CD4-positive, CD25-positive, alpha-beta regulatory T cell (primary cell): ENCODE measurements around the gene MAP2K4. TPM values are rescaled to one million over a fixed set of nuclear protein-coding genes. Genes with fewer than 3 reads are reported as not detected.
"Not testable (repeated sequence)": the region's sequence is repeated elsewhere in the genome, so short reads cannot be mapped to it uniquely, and the experiment has no call there.

ENCODE experiments used
- ATAC-seq, 2 donors: fragments of 150-1000 bp; cut with Tn5 transposase; one replicate each; pipeline ENCODE4 v1.10.0; 2021; ENCODE audit warnings: low read depth in 2 of 2, moderate number of reproducible peaks in 2 of 2, moderate library complexity in 1 of 2
- DNase-seq, 3 donors: peaks; one replicate each; pipeline versions ENCODE4 v3.0.0 to v3.0.0-alpha.2; 2012 to 2022; ENCODE audit warnings: mixed read lengths in 1 of 3
- H3K27ac ChIP-seq: one replicate; pipeline ENCODE4 v1.7.0; 2013; ENCODE audit warnings: mild to moderate bottlenecking, low read length; ENCODE audit not compliant: insufficient read depth, poor library complexity, severe bottlenecking
- H3K27me3 ChIP-seq: one replicate; pipeline ENCODE4 v1.7.0; 2013; ENCODE audit warnings: low read length; ENCODE audit not compliant: control insufficient read depth, insufficient read depth
- H3K36me3 ChIP-seq: one replicate; pipeline ENCODE4 v1.7.0; 2013; ENCODE audit warnings: mild to moderate bottlenecking, low read length, moderate library complexity; ENCODE audit not compliant: control insufficient read depth, insufficient read depth
- H3K4me1 ChIP-seq: 2 replicates; pipeline ENCODE4 v1.7.0; 2013; ENCODE audit warnings: mild to moderate bottlenecking, low read length; ENCODE audit not compliant: insufficient read depth, control insufficient read depth, poor library complexity, severe bottlenecking
- H3K4me3 ChIP-seq: one replicate; pipeline ENCODE4 v1.7.0; 2013; ENCODE audit warnings: low read depth, mild to moderate bottlenecking, low read length, moderate library complexity
- H3K9me3 ChIP-seq, 2 experiments: 1 replicate in 1 of 2; 2 replicates in 1 of 2; pipeline ENCODE4 v1.7.0; 2013; ENCODE audit warnings: low read length in 2 of 2, mild to moderate bottlenecking in 1 of 2, moderate library complexity in 1 of 2; ENCODE audit not compliant: control insufficient read depth in 2 of 2
- H3K27ac Mint-ChIP-seq, 3 donors: one replicate each; pipeline ENCODE4 v1.8.0; 2020 to 2022; ENCODE audit warnings: mild to moderate bottlenecking in 3 of 3, mixed read lengths in 3 of 3, moderate library complexity in 2 of 3
- H3K27me3 Mint-ChIP-seq: one replicate; pipeline ENCODE4 v1.8.0; 2022; ENCODE audit warnings: mild to moderate bottlenecking, mixed read lengths
- H3K36me3 Mint-ChIP-seq: one replicate; pipeline ENCODE4 v1.8.0; 2020; ENCODE audit warnings: mixed read lengths
- H3K4me1 Mint-ChIP-seq, 4 donors: one replicate each; pipeline ENCODE4 v1.8.0; 2020 to 2022; ENCODE audit warnings: mixed read lengths in 4 of 4, mild to moderate bottlenecking in 1 of 4
- H3K4me3 Mint-ChIP-seq, 4 donors: one replicate each; pipeline ENCODE4 v1.8.0; 2020 to 2022; ENCODE audit warnings: mild to moderate bottlenecking in 4 of 4, mixed read lengths in 4 of 4, moderate library complexity in 3 of 4
- H3K9me3 Mint-ChIP-seq, 7 donors: one replicate each; pipeline ENCODE4 v1.8.0; 2020 to 2022; ENCODE audit warnings: mixed read lengths in 7 of 7, mild to moderate bottlenecking in 3 of 7, moderate library complexity in 2 of 7
- polyA plus RNA-seq, 4 donors: library from polyadenylated mRNA; unstranded; fragments of 300-500 nt; fragmentation: Illumina TruSeq; gene quantifications; one replicate each; pipeline ENCODE4 v1.2.3, GENCODE V29; 2021
- total RNA-seq: library from RNA; stranded (reverse); gene quantifications from one replicate; pipeline ENCODE4 v1.2.3, GENCODE V29; 2022

The MAP2K4 gene
- total RNA-seq (26.1 TPM), polyA plus RNA-seq (10 to 100 TPM; 25.1 to 30.6 (median 25.8) TPM)

DNA sequence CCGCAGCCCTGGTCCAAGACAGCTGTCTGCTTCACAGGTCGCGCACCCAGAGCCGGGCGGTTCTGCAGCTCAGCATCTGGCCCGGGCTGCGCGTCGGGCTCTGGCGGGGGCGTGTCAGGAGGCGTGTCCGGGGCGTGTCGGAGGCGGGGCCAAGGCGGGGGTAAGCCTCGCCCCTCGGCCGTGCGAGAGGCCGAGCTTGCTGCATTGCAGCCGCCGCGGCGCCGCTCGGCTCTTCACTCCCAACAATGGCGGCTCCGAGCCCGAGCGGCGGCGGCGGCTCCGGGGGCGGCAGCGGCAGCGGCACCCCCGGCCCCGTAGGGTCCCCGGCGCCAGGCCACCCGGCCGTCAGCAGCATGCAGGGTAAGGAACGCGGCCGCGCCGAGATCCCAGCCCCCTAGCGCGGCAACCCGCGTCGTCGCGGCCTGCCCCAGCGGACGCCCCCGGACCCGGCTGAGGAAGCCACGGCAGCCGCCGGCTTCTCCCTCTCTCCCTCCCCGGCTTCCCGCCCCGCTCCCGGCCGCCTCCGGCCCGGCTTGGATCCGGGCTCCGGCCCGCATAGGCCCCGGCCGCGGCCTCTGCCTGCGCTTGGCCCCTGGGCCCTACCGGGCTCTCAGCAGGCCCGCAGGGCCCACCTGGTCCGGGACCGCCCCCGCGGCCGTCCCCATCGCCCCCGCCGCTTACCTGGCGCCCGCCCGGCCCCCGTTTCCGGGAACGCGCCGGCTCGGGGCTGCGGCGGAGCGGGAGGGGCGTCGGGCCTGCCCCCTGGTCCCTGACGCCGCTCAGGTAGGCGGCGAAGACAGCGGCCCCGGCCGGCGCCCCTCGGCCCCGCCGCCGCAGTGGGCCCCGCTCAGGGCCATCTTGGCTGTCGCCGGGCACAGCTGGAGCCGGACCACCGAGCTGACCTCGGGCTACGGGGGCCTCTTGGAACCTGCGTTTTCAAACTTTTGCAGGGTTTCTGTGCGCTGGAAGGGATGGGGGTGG lies at the start of gene MAP2K4:
Gene MAP2K4 (plus strand): TSS at position 236 of the 981 bp plus-strand sequence. CDS start 10 bp downstream, at position 246.
- Mint-ChIP-seq H3K4me1 (peaks cover 27 to 54% (median 44%) of the 10 kb centered on the region in 4 donors), H3K4me3 (peak within 1 kb of the TSS; percentile 83 to 98 (median 86))

GRCh38 chr17:11972741-11973140 lies 47.9 kb upstream of the MAP2K4 start:
- H3K4me1 ChIP-seq, H3K4me3 Mint-ChIP-seq, H3K27me3 ChIP-seq, H3K27ac Mint-ChIP-seq, DNase-seq, H3K9me3 ChIP-seq, H3K4me3 ChIP-seq, H3K27me3 Mint-ChIP-seq, H3K27ac ChIP-seq, ATAC-seq, H3K36me3 ChIP-seq: not testable (repeated sequence)
- peaks cover 54% of the 10 kb centered on the region for H3K36me3 Mint-ChIP-seq
- peaks cover 0 to 18% (median 6%) of the 10 kb centered on the region in 7 donors for H3K9me3 Mint-ChIP-seq
- peaks cover 0 to 13% (median 8%) of the 10 kb centered on the region in 4 donors for H3K4me1 Mint-ChIP-seq

More for the DNA sequence above, at the start of gene MAP2K4:
- no peaks in the 10 kb centered on the region for H3K9me3 Mint-ChIP-seq
- no peaks in the 10 kb centered on the region for H3K36me3 Mint-ChIP-seq
- H3K4me1 ChIP-seq, result peaks cover 35% of the 10 kb centered on the region
- peak within 1 kb of the TSS; percentile 14 to 92 (median 69) for H3K27ac Mint-ChIP-seq
- DNase-seq (peak; percentile 89 to 93 (median 93)), ATAC-seq (peak; percentile 95 to 97)
- H3K27me3 Mint-ChIP-seq, result peaks cover 19% of the 10 kb centered on the region
- no peaks in the 10 kb centered on the region for H3K9me3 ChIP-seq
- peak within 1 kb of the TSS; percentile 69 for H3K27ac ChIP-seq
- no peaks in the 10 kb centered on the region for H3K36me3 ChIP-seq
- H3K27me3 ChIP-seq, result no peaks in the 10 kb centered on the region
- peak within 1 kb of the TSS; percentile 75 for H3K4me3 ChIP-seq

DNA sequence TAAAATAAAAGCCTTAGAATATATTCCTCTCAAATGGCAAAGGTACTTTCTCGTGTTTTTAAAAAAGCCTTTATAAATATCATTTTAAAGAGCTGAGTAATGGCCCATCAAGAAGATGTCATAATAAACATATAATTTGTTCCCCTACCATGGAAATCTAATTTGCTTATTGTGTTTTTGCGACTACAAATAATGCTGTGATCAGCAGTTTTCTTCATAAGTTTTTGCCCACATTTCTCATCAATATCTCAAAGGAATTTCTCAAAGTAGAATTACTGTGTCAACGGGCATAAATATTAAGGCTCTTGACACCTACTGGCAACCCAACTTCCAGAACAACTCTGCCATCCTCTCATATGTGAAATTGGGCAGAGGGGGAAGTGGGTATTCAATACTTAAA lies 40.9 kb upstream of the MAP2K4 start:
- Histone ChIP-seq H3K27ac (no peak overlapping the region), H3K4me3 (no peak overlapping the region), H3K27me3 (no peaks in the 10 kb centered on the region), H3K9me3 (no peaks in the 10 kb centered on the region), H3K36me3 (peaks cover 55% of the 10 kb centered on the region), H3K4me1 (no peaks in the 10 kb centered on the region)
- Mint-ChIP-seq H3K27ac (no peak overlapping the region), H3K4me1 (peaks cover 5 to 17% (median 7%) of the 10 kb centered on the region in 4 donors), H3K9me3 (peaks cover 0 to 4% (median 0%) of the 10 kb centered on the region in 7 donors), H3K27me3 (no peaks in the 10 kb centered on the region), H3K4me3 (no peak overlapping the region), H3K36me3 (peaks cover 77% of the 10 kb centered on the region)
- DNase-seq (no peak), ATAC-seq (no peak)

GRCh38 chr17:11980813-11981212 lies 39.9 kb upstream of the MAP2K4 start:
- H3K4me3 Mint-ChIP-seq, result no peak overlapping the region
- H3K4me1 ChIP-seq, result no peaks in the 10 kb centered on the region
- ATAC-seq (no peak), DNase-seq (no peak)
- H3K27me3 Mint-ChIP-seq, result no peaks in the 10 kb centered on the region
- no peaks in the 10 kb centered on the region for H3K27me3 ChIP-seq
- no peak overlapping the region for H3K27ac ChIP-seq
- H3K36me3 Mint-ChIP-seq, result peaks cover 72% of the 10 kb centered on the region
- peaks cover 59% of the 10 kb centered on the region for H3K36me3 ChIP-seq
- peak overlapping the region in 2 of 3 donors; percentile 26 to 33 for H3K27ac Mint-ChIP-seq
- no peaks in the 10 kb centered on the region for H3K9me3 ChIP-seq
- no peak overlapping the region for H3K4me3 ChIP-seq
- H3K4me1 Mint-ChIP-seq, result peaks cover 0 to 16% (median 8%) of the 10 kb centered on the region in 4 donors
- H3K9me3 Mint-ChIP-seq, result peaks cover 0 to 2% (median 0%) of the 10 kb centered on the region in 7 donors

DNA sequence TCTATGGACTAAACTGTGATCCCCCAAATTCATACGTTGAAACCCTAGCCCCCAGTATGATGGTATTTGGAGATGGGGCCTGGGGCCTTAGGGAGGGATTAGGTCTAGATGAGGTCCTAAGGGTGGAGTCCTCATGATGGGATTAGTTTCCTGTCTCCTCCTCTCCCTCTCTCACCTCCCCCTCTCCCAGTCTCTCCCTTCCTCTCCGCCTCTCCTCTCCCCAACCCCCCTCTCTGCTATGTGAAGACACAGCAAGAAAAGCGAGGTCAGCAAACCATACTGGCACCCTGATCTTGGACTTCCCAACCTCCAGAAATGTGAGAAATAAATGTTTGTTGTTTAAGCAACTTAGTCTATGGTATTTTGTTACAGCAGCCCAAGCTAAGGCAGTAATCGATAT lies 38.8 kb upstream of the MAP2K4 start:
- no peak for DNase-seq
- H3K4me1 Mint-ChIP-seq, result peaks cover 3 to 13% (median 9%) of the 10 kb centered on the region in 4 donors
- no peaks in the 10 kb centered on the region for H3K9me3 Mint-ChIP-seq
- no peaks in the 10 kb centered on the region for H3K27me3 ChIP-seq
- no peak for ATAC-seq
- H3K36me3 ChIP-seq, result peaks cover 64% of the 10 kb centered on the region
- no peaks in the 10 kb centered on the region for H3K4me1 ChIP-seq
- H3K27me3 Mint-ChIP-seq, result no peaks in the 10 kb centered on the region
- H3K27ac Mint-ChIP-seq, result peak overlapping the region in 1 of 3 donors; percentile 49
- H3K9me3 ChIP-seq, result no peaks in the 10 kb centered on the region
- no peak overlapping the region for H3K4me3 ChIP-seq
- no peak overlapping the region for H3K4me3 Mint-ChIP-seq
- peaks cover 67% of the 10 kb centered on the region for H3K36me3 Mint-ChIP-seq
- no peak overlapping the region for H3K27ac ChIP-seq

GRCh38 chr17:11986179-11986941 lies 34.3 kb upstream of the MAP2K4 start:
- Histone ChIP-seq H3K9me3 (no peaks in the 10 kb centered on the region), H3K4me1 (peaks cover 6% of the 10 kb centered on the region), H3K36me3 (peaks cover 56% of the 10 kb centered on the region), H3K4me3 (no peak overlapping the region), H3K27me3 (no peaks in the 10 kb centered on the region), H3K27ac (no peak overlapping the region)
- H3K9me3 Mint-ChIP-seq, result no peaks in the 10 kb centered on the region
- DNase-seq (no peak), ATAC-seq (no peak)
- no peak overlapping the region for H3K27ac Mint-ChIP-seq
- H3K36me3 Mint-ChIP-seq, result peaks cover 66% of the 10 kb centered on the region
- peaks cover 19 to 48% (median 28%) of the 10 kb centered on the region in 4 donors for H3K4me1 Mint-ChIP-seq
- H3K4me3 Mint-ChIP-seq, result no peak overlapping the region
- no peaks in the 10 kb centered on the region for H3K27me3 Mint-ChIP-seq

DNA sequence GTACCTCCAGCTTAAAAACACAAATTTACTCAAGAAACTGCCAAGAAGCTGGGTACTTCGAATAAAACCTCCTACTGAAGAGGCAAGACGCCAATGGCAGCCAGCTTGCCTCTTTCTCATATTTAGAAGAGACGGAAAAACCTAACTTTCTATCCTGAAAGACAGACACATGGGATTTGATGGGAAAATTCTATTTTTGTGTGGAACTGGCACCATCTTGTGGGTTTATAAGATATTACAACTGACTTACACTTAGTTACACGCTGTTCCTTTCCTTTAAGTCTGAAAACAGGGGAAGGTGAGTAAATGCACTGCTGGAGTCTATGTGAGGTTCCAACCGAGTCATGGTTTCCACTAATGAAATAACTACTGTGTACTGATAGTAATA lies 33.7 kb upstream of the MAP2K4 start:
- Histone ChIP-seq H3K36me3 (peaks cover 54% of the 10 kb centered on the region), H3K4me3 (no peak overlapping the region), H3K27ac (no peak overlapping the region), H3K4me1 (peaks cover 6% of the 10 kb centered on the region), H3K9me3 (no peaks in the 10 kb centered on the region), H3K27me3 (no peaks in the 10 kb centered on the region)
- Mint-ChIP-seq H3K27ac (no peak overlapping the region), H3K4me3 (no peak overlapping the region), H3K27me3 (no peaks in the 10 kb centered on the region), H3K4me1 (peaks cover 20 to 50% (median 29%) of the 10 kb centered on the region in 4 donors), H3K9me3 (no peaks in the 10 kb centered on the region), H3K36me3 (peaks cover 62% of the 10 kb centered on the region)
- DNase-seq, result peak in 1 of 3 donors; percentile 16
- ATAC-seq, result no peak
